Calu3 (cell line): Measurements from ENCODE around the gene TOP3A. TPM values are rescaled to one million over a fixed set of nuclear protein-coding genes. Genes with fewer than 3 reads are reported as not detected.

Experiments used
- BruUV-seq: library from RNA; stranded (reverse); fragments of 400-500 nt; replicated peaks from 2 replicates; lab custom pipeline; 2021; lab: Mats Ljungman, UMichigan
- CTCF ChIA-PET: fragments of 300-600 bp; sonication (Branson Sonifier 250); formaldehyde crosslinking; loops from one replicate; lab custom pipeline; 2022; ENCODE audit warnings: antibody characterized with exemption; lab: Charles Lee
- DNase-seq: peaks from one replicate; pipeline ENCODE4 v3.0.0; 2022
- H3K27ac Mint-ChIP-seq: one replicate; pipeline ENCODE4 v1.8.0; 2022; ENCODE audit warnings: mixed read lengths; ENCODE audit not compliant: unreplicated experiment
- H3K27me3 Mint-ChIP-seq: one replicate; pipeline ENCODE4 v1.8.0; 2022; ENCODE audit warnings: mixed read lengths; ENCODE audit not compliant: unreplicated experiment
- H3K36me3 Mint-ChIP-seq: one replicate; pipeline ENCODE4 v1.8.0; 2022; ENCODE audit warnings: mild to moderate bottlenecking, moderate library complexity, mixed read lengths; ENCODE audit not compliant: insufficient read depth, unreplicated experiment
- H3K4me1 Mint-ChIP-seq: one replicate; pipeline ENCODE4 v1.8.0; 2022; ENCODE audit warnings: mild to moderate bottlenecking, low read depth, mixed read lengths; ENCODE audit not compliant: unreplicated experiment
- H3K4me3 Mint-ChIP-seq: one replicate; pipeline ENCODE4 v1.8.0; 2022; ENCODE audit warnings: mild to moderate bottlenecking, low read depth, moderate library complexity, mixed read lengths; ENCODE audit not compliant: unreplicated experiment
- H3K9me3 Mint-ChIP-seq: one replicate; pipeline ENCODE4 v1.8.0; 2022; ENCODE audit warnings: low read depth, mixed read lengths; ENCODE audit not compliant: unreplicated experiment
- CTCF ChIP-seq: fragments of 200-600 bp; IDR thresholded peaks from one replicate; pipeline ENCODE4 v1.8.0; 2022; ENCODE audit warnings: antibody characterized with exemption; ENCODE audit not compliant: unreplicated experiment
- intact Hi-C: fragments of 100-400 bp; cut with micrococcal nuclease; formaldehyde crosslinking; loops from one replicate; pipeline ENCODE4 v1.10.0; 2022; ENCODE audit not compliant: unreplicated experiment
- total RNA-seq: library from RNA; stranded (reverse); gene quantifications from 2 replicates; pipeline ENCODE4 v1.2.3, GENCODE V29; 2022

The TOP3A gene
- total RNA-seq, 1 experiment from 2014 or later, result 39.7 TPM

GRCh38 chr17:18237461-18237860, 77.3 kb downstream of the TOP3A start:
- no peak overlapping the region for H3K4me3 Mint-ChIP-seq
- intact Hi-C loops, result no loop called here
- BruUV-seq, result no TSS peak
- no peak for TF ChIP-seq CTCF
- H3K9me3 Mint-ChIP-seq, result no peaks in the 10 kb centered on the region
- no peak overlapping the region for H3K27ac Mint-ChIP-seq
- CTCF ChIA-PET, result no interaction called here
- peaks cover 5% of the 10 kb centered on the region for H3K36me3 Mint-ChIP-seq
- peaks cover 8% of the 10 kb centered on the region for H3K4me1 Mint-ChIP-seq
- H3K27me3 Mint-ChIP-seq, result no peaks in the 10 kb centered on the region
- no peak for DNase-seq

- Mint-ChIP-seq H3K4me1 (peaks cover 8% of the 10 kb centered on the region), H3K27me3 (no peaks in the 10 kb centered on the region), H3K4me3 (no peak overlapping the region), H3K27ac (peak overlapping the region; percentile 56), H3K36me3 (peaks cover 5% of the 10 kb centered on the region), H3K9me3 (no peaks in the 10 kb centered on the region)
- no peak for DNase-seq
- intact Hi-C loops, result no loop called here
- TF ChIP-seq CTCF, result no peak
- BruUV-seq, result no TSS peak
- CTCF ChIA-PET, result no interaction called here
Measured at GRCh38 chr17:18236494-18236893, 78.3 kb downstream of the TOP3A start.

GRCh38 chr17:18235743-18236256, 79.0 kb downstream of the TOP3A start:
- H3K9me3 Mint-ChIP-seq, result no peaks in the 10 kb centered on the region
- intact Hi-C loops, result no loop called here
- peaks cover 5% of the 10 kb centered on the region for H3K36me3 Mint-ChIP-seq
- no peaks in the 10 kb centered on the region for H3K27me3 Mint-ChIP-seq
- CTCF ChIA-PET, result no interaction called here
- peaks cover 8% of the 10 kb centered on the region for H3K4me1 Mint-ChIP-seq
- TF ChIP-seq CTCF, result no peak
- DNase-seq, result peak; percentile 24
- no peak overlapping the region for H3K4me3 Mint-ChIP-seq
- no TSS peak for BruUV-seq
- peak overlapping the region; percentile 56 for H3K27ac Mint-ChIP-seq

- Mint-ChIP-seq H3K9me3 (no peaks in the 10 kb centered on the region), H3K4me3 (no peak overlapping the region), H3K27ac (no peak overlapping the region), H3K36me3 (peaks cover 5% of the 10 kb centered on the region), H3K4me1 (peaks cover 8% of the 10 kb centered on the region), H3K27me3 (no peaks in the 10 kb centered on the region)
- no peak for TF ChIP-seq CTCF
- CTCF ChIA-PET, result no interaction called here
- no TSS peak for BruUV-seq
- intact Hi-C loops, result no loop called here
- DNase-seq, result no peak
Measured at GRCh38 chr17:18234853-18235380, 79.9 kb downstream of the TOP3A start.
